Endothelial cell of umbilical vein (primary cell): ENCODE measurements around the gene ZNF284.

Source experiments
- EZH2 ChIP-seq: IDR thresholded peaks from 2 replicates; pipeline ENCODE4 v1.6.1; 2012; ENCODE audit warnings: borderline replicate concordance, low read depth, mild to moderate bottlenecking, moderate library complexity, low read length, inconsistent platforms; ENCODE audit not compliant: severe bottlenecking
- FOS ChIP-seq: IDR thresholded peaks from 2 replicates; pipeline ENCODE4 v1.6.1; 2011; ENCODE audit warnings: mild to moderate bottlenecking, low read length, moderate library complexity, borderline replicate concordance; ENCODE audit not compliant: insufficient read depth
- GATA2 ChIP-seq: IDR thresholded peaks from 2 replicates; pipeline ENCODE4 v1.7.0; 2011; ENCODE audit warnings: low read depth, mild to moderate bottlenecking, moderate library complexity, mixed read lengths, low read length; ENCODE audit not compliant: insufficient read length, insufficient read depth
- JUN ChIP-seq: IDR thresholded peaks from 2 replicates; pipeline ENCODE4 v1.6.1; 2011; ENCODE audit warnings: borderline replicate concordance, low read depth; ENCODE audit not compliant: insufficient read length, insufficient read depth
- MAX ChIP-seq: IDR thresholded peaks from 2 replicates; pipeline ENCODE4 v1.6.1; 2011; ENCODE audit not compliant: insufficient read depth, insufficient read length
- POLR2A ChIP-seq: IDR thresholded peaks from 2 replicates; pipeline ENCODE4 v1.6.1; 2012; ENCODE audit warnings: low read depth, mild to moderate bottlenecking, control low read depth, low read length
- TF ChIP-seq, protein P1 (sequence below), 2 donors: IDR thresholded peaks; 1 replicate in 1 of 2; 2 replicates in 1 of 2; pipeline ENCODE4 v1.5.1; 2011; ENCODE audit warnings: low read length in 2 of 2, mild to moderate bottlenecking in 2 of 2, moderate library complexity in 2 of 2, control low read depth in 1 of 2, inconsistent platforms in 1 of 2, low read depth in 1 of 2; ENCODE audit not compliant: insufficient read depth in 1 of 2; ENCODE audit errors: extremely low read depth in 1 of 2

DNA sequence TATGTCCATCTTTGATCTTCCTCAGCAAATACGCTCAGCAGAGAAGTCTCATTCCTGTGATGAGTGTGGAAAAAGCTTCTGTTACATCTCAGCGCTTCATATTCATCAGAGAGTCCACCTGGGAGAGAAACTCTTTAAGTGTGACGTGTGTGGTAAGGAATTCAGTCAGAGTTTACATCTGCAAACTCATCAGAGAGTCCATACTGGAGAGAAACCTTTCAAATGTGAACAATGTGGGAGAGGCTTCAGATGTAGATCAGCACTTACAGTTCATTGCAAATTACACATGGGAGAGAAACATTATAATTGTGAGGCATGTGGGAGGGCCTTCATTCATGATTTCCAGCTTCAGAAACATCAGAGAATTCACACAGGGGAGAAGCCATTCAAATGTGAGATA lies 5.7 kb upstream of the ZNF284 start:
- TF ChIP-seq GATA2, result no peak
- TF ChIP-seq, protein P1, sequence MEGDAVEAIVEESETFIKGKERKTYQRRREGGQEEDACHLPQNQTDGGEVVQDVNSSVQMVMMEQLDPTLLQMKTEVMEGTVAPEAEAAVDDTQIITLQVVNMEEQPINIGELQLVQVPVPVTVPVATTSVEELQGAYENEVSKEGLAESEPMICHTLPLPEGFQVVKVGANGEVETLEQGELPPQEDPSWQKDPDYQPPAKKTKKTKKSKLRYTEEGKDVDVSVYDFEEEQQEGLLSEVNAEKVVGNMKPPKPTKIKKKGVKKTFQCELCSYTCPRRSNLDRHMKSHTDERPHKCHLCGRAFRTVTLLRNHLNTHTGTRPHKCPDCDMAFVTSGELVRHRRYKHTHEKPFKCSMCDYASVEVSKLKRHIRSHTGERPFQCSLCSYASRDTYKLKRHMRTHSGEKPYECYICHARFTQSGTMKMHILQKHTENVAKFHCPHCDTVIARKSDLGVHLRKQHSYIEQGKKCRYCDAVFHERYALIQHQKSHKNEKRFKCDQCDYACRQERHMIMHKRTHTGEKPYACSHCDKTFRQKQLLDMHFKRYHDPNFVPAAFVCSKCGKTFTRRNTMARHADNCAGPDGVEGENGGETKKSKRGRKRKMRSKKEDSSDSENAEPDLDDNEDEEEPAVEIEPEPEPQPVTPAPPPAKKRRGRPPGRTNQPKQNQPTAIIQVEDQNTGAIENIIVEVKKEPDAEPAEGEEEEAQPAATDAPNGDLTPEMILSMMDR (IDR thresholded peaks at IDR 0.05; ENCODE audit: extremely low read depth in 1 of 2, insufficient read depth in 1 of 2, low read depth in 1 of 2, low read length in 2 of 2), result no peak
- no peak for TF ChIP-seq MAX
- no peak for TF ChIP-seq JUN
- no peak for TF ChIP-seq FOS
- no peak for TF ChIP-seq EZH2
- TF ChIP-seq POLR2A, result no peak
